HepG2 (cell line): ENCODE results near the gene CADM1. TPM values are rescaled to one million over a fixed set of nuclear protein-coding genes. Genes with fewer than 3 reads are reported as not detected.

ENCODE experiments used
- EHMT2 ChIP-seq: fragments of 200-600 bp; sonication (generic); IDR thresholded peaks from 2 replicates; pipeline ENCODE4 v1.7.0; 2017; ENCODE audit warnings: antibody characterized with exemption, low read depth, low read length, borderline replicate concordance
- FOXA1 ChIP-seq, 2 experiments: fragments of 450-650 bp in 1 of 2; sonication (generic) in 1 of 2; formaldehyde crosslinking in 1 of 2; IDR thresholded peaks; 2 replicates each; pipeline versions ENCODE4 v1.4.0 to v1.6.1; 2016 to 2020; ENCODE audit warnings: missing genetic modification reagents in 1 of 2
- HNRNPH1 ChIP-seq: fragments of 200-400 bp; formaldehyde crosslinking; optimal IDR thresholded peaks from 2 replicates; pipeline ENCODE3; 2017; ENCODE audit warnings: mild to moderate bottlenecking, low read depth, low read length
- MIER3 ChIP-seq: IDR thresholded peaks from 2 replicates; pipeline ENCODE4 v1.6.1; 2016; ENCODE audit warnings: missing compliant biosample characterization, borderline replicate concordance
- MTA1 ChIP-seq: sonication (generic); formaldehyde crosslinking; IDR thresholded peaks from 2 replicates; pipeline ENCODE4 v1.4.0; 2020; ENCODE audit warnings: missing genetic modification reagents, mild to moderate bottlenecking, borderline replicate concordance
- NFKB2 ChIP-seq: sonication (generic); formaldehyde crosslinking; IDR thresholded peaks from 2 replicates; pipeline ENCODE4 v1.4.0; 2020; ENCODE audit warnings: missing genetic modification reagents, borderline replicate concordance
- RCOR2 ChIP-seq: IDR thresholded peaks from 2 replicates; pipeline ENCODE4 v1.6.1; 2016; ENCODE audit warnings: missing biosample characterization, missing genetic modification reagents
- TARDBP ChIP-seq: sonication (generic); formaldehyde crosslinking; IDR thresholded peaks from 2 replicates; pipeline ENCODE4 v1.8.0; 2022; ENCODE audit warnings: mild to moderate bottlenecking, missing genetic modification reagents
- TCF7 ChIP-seq: sonication (generic); IDR thresholded peaks from 2 replicates; pipeline ENCODE4 v1.6.1; 2016; ENCODE audit warnings: antibody characterized with exemption, low read depth
- TGIF2 ChIP-seq: IDR thresholded peaks from 2 replicates; pipeline ENCODE4 v1.6.1; 2016; ENCODE audit warnings: control low read depth, missing compliant biosample characterization
- ZNF136 ChIP-seq: sonication (generic); formaldehyde crosslinking; IDR thresholded peaks from 2 replicates; pipeline ENCODE4 v1.8.1; 2022; ENCODE audit warnings: low read depth, mild to moderate bottlenecking, moderate library complexity, missing genetic modification reagents
- ZNF451 ChIP-seq: sonication (generic); formaldehyde crosslinking; IDR thresholded peaks from 2 replicates; pipeline ENCODE4 v1.5.0; 2020; ENCODE audit warnings: mild to moderate bottlenecking, missing genetic modification reagents
- ZNF773 ChIP-seq: sonication (generic); formaldehyde crosslinking; IDR thresholded peaks from 2 replicates; pipeline ENCODE4 v1.4.0; 2020; ENCODE audit warnings: missing genetic modification reagents, borderline replicate concordance
- polyA plus RNA-seq, 8 experiments: library from polyadenylated mRNA; depleted of rRNA in 3 of 8; stranded (reverse) in 7 of 8; unstranded in 1 of 8; fragments of >200 nt; fragmentation: Illumina TruSeq in 4 of 8; extraction: Trizol in 4 of 8; gene quantifications; 2 replicates each; pipeline versions ENCODE4 v1.2.1 to v1.2.3, GENCODE V29; 2011 to 2016; ENCODE audit warnings: low read depth in 4 of 8, missing spikeins in 1 of 8, mixed read lengths in 1 of 8; ENCODE audit not compliant: insufficient read depth in 1 of 8
- total RNA-seq, 5 experiments: library from RNA; depleted of rRNA; stranded (reverse); fragments of >200 nt; fragmentation: Illumina TruSeq; extraction: Trizol; gene quantifications; 2 replicates each; pipeline ENCODE4 v1.2.3, GENCODE V29; 2016; ENCODE audit warnings: low read depth in 1 of 5
- TF ChIP-seq, protein P1 (sequence below), 2 experiments: sonication (generic) in 1 of 2; formaldehyde crosslinking in 1 of 2; IDR thresholded peaks; 2 replicates each; pipeline versions ENCODE4 v1.6.1 to v1.9.0; 2014 to 2022; ENCODE audit warnings: antibody characterized with exemption in 1 of 2, borderline replicate concordance in 1 of 2, inconsistent platforms in 1 of 2, low read depth in 1 of 2, missing genetic modification reagents in 1 of 2
- TF ChIP-seq, protein P2 (sequence below): sonication (generic); formaldehyde crosslinking; IDR thresholded peaks from 2 replicates; pipeline ENCODE4 v1.4.0; 2020; ENCODE audit warnings: mild to moderate bottlenecking, missing genetic modification reagents
- TF ChIP-seq, protein P3 (sequence below): IDR thresholded peaks from 2 replicates; pipeline ENCODE4 v1.4.0; 2020; ENCODE audit warnings: mild to moderate bottlenecking, missing genetic modification reagents
- TF ChIP-seq, protein P4 (sequence below): sonication (generic); formaldehyde crosslinking; IDR thresholded peaks from 2 replicates; pipeline ENCODE4 v1.4.0; 2020; ENCODE audit warnings: mild to moderate bottlenecking, missing genetic modification reagents
- TF ChIP-seq, protein P5 (sequence below): IDR thresholded peaks from 2 replicates; pipeline ENCODE4 v1.6.1; 2016; ENCODE audit warnings: low read depth, control low read depth

CADM1 gene
- total and polyA plus RNA-seq, 2 of the 13 experiments (the other 11 are each of a cell fraction or from before 2014, with no cell fraction given), result 71.3 to 122 TPM

DNA sequence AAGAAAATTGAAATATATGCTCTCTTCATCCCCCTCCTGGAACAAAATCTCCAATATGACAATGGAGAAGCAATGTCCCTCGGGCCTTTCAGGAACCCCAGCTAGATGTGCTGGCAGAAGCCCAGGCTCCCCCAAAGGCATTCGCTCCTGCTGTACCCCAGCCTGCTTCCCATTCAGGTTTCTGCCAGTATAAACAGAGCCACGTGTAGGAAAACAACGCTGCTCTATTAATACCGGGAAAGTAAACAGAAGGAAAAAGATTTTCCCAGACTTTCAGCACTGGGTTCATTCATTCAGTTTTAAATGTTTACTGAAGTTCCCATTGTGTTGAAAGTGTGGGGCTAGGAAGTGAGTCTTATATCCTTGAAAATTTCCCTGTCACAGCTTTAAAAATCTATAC lies 147.1 kb downstream of the CADM1 start (continued):
- TF ChIP-seq, protein P1, sequence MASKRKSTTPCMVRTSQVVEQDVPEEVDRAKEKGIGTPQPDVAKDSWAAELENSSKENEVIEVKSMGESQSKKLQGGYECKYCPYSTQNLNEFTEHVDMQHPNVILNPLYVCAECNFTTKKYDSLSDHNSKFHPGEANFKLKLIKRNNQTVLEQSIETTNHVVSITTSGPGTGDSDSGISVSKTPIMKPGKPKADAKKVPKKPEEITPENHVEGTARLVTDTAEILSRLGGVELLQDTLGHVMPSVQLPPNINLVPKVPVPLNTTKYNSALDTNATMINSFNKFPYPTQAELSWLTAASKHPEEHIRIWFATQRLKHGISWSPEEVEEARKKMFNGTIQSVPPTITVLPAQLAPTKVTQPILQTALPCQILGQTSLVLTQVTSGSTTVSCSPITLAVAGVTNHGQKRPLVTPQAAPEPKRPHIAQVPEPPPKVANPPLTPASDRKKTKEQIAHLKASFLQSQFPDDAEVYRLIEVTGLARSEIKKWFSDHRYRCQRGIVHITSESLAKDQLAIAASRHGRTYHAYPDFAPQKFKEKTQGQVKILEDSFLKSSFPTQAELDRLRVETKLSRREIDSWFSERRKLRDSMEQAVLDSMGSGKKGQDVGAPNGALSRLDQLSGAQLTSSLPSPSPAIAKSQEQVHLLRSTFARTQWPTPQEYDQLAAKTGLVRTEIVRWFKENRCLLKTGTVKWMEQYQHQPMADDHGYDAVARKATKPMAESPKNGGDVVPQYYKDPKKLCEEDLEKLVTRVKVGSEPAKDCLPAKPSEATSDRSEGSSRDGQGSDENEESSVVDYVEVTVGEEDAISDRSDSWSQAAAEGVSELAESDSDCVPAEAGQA (IDR thresholded peaks at IDR 0.05; ENCODE audit: low read depth), result no peak
- TF ChIP-seq, protein P1 (CRISPR knock-in tag; IDR thresholded peaks at IDR 0.05; ENCODE audit: borderline replicate concordance), result no peak
- TF ChIP-seq ZNF451 (CRISPR knock-in tag) (no peak), NFKB2 (no peak), HNRNPH1 (no peak), ZNF773 (CRISPR knock-in tag) (no peak), ZNF136 (CRISPR knock-in tag) (no peak), FOXA1 (IDR thresholded peaks at IDR 0.05) (no peak), FOXA1 (CRISPR knock-in tag; IDR thresholded peaks at IDR 0.05) (peak; percentile 61; the same call in 1 of the 2 replicates), TCF7 (no peak), RCOR2 (CRISPR knock-in tag) (no peak), TARDBP (CRISPR knock-in tag) (no peak), EHMT2 (no peak), MIER3 (CRISPR knock-in tag) (no peak), MTA1 (CRISPR knock-in tag) (no peak), TGIF2 (no peak)
- TF ChIP-seq, protein P2, sequence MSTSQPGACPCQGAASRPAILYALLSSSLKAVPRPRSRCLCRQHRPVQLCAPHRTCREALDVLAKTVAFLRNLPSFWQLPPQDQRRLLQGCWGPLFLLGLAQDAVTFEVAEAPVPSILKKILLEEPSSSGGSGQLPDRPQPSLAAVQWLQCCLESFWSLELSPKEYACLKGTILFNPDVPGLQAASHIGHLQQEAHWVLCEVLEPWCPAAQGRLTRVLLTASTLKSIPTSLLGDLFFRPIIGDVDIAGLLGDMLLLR (CRISPR knock-in tag), result no peak
- TF ChIP-seq, protein P3, sequence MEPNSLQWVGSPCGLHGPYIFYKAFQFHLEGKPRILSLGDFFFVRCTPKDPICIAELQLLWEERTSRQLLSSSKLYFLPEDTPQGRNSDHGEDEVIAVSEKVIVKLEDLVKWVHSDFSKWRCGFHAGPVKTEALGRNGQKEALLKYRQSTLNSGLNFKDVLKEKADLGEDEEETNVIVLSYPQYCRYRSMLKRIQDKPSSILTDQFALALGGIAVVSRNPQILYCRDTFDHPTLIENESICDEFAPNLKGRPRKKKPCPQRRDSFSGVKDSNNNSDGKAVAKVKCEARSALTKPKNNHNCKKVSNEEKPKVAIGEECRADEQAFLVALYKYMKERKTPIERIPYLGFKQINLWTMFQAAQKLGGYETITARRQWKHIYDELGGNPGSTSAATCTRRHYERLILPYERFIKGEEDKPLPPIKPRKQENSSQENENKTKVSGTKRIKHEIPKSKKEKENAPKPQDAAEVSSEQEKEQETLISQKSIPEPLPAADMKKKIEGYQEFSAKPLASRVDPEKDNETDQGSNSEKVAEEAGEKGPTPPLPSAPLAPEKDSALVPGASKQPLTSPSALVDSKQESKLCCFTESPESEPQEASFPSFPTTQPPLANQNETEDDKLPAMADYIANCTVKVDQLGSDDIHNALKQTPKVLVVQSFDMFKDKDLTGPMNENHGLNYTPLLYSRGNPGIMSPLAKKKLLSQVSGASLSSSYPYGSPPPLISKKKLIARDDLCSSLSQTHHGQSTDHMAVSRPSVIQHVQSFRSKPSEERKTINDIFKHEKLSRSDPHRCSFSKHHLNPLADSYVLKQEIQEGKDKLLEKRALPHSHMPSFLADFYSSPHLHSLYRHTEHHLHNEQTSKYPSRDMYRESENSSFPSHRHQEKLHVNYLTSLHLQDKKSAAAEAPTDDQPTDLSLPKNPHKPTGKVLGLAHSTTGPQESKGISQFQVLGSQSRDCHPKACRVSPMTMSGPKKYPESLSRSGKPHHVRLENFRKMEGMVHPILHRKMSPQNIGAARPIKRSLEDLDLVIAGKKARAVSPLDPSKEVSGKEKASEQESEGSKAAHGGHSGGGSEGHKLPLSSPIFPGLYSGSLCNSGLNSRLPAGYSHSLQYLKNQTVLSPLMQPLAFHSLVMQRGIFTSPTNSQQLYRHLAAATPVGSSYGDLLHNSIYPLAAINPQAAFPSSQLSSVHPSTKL, result peak; percentile 85
- TF ChIP-seq, protein P4, sequence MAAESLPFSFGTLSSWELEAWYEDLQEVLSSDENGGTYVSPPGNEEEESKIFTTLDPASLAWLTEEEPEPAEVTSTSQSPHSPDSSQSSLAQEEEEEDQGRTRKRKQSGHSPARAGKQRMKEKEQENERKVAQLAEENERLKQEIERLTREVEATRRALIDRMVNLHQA (CRISPR knock-in tag), result no peak
- TF ChIP-seq, protein P5, sequence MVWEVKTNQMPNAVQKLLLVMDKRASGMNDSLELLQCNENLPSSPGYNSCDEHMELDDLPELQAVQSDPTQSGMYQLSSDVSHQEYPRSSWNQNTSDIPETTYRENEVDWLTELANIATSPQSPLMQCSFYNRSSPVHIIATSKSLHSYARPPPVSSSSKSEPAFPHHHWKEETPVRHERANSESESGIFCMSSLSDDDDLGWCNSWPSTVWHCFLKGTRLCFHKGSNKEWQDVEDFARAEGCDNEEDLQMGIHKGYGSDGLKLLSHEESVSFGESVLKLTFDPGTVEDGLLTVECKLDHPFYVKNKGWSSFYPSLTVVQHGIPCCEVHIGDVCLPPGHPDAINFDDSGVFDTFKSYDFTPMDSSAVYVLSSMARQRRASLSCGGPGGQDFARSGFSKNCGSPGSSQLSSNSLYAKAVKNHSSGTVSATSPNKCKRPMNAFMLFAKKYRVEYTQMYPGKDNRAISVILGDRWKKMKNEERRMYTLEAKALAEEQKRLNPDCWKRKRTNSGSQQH (CRISPR knock-in tag), result peak; percentile 84; the same call in 1 of the 2 replicates
